CD4-positive, alpha-beta T cell treated with Interleukin-21 for 1 hour (primary cell): ENCODE measurements around the gene AURKA.
"Not testable (repeated sequence)": the region's sequence is repeated elsewhere in the genome, so short reads cannot be mapped to it uniquely, and the experiment has no call there.

Experiments
- DNase-seq: peaks from one replicate; pipeline ENCODE4 v3.0.0-alpha.2; 2020

The AURKA gene

DNA sequence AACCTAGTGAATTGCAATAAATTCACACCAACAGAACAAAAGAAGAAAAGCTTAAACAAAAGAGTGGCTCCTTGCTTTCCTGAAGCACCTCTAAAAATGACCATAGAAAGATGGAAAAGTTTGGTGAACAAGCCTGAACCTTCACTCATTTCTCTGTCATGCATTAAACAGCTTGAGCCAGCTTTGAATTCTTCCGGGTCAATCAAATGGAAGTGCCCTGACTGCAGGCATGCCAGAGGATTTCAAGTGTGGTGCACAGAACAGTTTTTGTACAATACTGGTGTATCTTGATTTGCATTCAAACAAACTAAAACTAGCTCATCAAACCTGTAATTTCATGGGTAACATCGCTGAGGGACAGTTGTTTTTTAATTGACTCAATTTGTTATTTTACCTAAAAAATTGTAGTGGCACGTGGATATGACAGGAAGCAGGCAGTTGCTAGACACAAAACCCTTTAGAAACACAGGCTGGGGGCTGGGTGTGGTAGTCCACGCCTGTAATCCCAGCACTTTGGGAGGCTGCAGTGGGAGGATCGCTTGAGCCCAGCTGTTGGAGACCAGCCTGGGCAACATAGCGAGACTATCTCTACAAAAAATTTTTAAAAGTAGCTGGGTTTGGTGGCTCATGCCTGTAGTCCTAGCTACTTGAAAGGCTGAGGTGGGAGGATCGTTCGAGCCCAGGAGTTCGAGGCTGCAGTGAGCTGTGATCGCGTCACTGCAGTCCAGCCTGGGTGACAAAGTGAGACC, 29.1 kb upstream of the AURKA start:
- DNase-seq: no peak

DNA sequence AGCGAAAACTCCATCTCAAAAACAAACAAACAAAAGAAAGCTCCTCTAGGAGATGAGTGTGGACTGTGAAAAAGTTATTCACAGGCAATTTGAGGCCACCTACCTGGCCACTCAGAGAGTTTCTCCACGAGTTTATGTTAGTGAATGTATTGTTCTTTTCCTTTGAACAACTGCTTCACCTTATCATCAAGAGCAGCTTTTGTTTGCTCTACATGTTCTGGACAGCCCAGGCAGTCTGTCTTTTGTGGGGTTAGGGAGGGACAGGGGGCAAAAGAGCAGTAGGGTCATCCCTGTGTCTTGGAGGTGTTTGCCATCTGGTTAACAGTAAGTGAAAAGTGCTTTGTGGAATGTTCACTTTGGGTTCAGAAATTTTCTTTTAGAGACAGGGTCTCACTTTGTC, 28.0 kb upstream of the AURKA start:
- DNase-seq: no peak

DNA sequence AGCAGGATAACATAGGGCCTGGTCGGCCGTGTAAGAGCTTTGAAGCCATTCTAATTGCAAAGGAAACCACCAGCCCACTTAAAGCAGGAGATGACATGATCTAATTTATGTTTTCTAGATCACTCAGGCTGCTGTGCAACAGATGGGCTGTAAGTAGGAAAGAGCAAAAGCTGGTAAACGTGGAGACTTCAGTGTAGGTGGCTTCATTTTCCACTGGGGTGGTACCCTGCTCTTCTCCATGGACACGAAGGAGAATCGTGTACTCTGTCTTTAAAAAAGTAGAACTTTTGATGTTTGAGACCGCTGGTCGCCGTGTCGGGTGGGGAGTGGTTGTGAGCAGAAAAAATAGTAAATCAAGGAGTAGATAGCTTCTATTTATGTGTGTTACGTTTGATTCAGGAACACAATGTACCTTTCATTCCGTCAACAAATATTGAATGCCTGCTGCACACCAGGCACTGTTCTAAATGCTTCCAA, 26.4 kb upstream of the AURKA start:
- DNase-seq: peak; percentile 50

DNA sequence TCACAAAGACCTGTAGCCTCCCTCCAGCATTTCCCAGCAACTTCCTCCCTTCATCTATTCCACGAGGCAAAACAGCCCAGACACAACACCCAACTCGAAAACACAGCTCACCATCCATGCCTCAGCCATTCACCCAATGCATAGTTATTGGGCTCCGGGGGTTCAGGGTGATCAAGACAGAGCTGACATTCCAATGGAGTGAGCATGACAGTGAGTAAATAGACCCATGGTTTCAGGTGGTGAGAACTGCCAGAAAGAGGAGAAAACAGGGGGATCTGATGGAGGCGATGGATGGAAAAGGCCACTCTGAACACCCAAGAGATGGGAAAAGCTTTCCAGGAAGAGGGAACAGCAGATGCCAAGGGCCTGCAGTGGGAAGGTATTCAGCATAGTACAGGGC, 25.9 kb upstream of the AURKA start:
- DNase-seq: no peak

DNA sequence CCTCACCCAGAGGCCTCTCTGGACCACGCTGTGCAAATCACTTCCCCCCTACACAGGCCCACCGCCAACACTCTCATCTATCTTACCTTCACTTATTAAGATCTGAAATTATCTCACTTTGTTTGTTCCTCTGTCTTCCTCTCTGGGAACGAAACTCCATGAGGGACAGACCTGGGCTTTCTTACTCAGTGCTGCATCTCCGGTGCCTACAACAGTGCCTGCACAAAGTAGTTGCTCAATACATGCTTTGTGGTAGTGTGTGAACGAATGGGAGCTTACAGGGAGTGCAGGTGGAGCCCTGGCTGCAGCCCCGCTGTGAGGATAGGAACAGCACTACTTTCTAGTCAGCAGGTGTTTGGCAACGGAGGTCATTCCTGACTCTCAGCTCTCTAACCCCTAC, 25.4 kb upstream of the AURKA start:
- no peak for DNase-seq

DNA sequence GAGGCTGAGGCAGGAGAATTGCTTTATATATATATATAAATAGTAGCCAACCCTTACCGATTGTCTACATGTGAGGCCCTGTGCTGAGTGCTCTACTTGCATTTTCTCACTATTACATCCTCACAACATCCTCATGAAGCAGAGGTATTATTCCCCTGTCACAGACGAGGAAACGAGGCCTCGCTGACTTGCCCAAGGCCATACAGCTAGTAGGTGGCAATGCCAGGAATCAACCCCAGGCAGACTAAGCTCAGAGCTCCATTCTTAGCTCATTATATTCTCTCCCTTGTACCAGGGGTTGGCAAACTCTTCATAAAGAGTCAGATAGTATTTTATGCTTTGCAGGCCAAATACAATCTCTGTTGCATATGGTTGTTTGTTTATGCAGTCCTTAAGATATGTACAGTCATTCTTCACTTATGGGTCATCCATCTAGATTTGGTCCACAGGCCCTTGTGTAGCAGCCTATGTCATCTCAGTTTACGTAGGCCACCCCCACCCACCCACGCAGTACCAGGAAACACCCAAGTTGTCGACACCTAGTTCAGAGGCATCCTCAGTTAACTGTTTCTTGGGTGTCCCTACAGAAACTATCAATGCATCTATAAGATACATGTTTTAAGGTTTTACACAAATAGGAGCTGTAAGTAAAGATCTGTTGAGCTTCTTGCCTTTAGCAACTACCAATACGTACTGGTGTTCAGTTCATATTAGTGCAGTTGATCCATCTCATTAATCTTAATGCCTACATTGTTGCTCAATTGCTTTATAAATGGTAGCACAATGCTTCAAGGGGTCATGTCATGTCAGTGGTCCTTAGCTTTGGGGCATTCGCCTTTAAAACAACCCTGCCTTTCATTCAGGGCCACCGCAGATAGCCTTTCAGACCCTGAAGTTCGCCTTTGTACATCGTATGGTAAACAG, 23.1 kb upstream of the AURKA start:
- peak; percentile 62 for DNase-seq

DNA sequence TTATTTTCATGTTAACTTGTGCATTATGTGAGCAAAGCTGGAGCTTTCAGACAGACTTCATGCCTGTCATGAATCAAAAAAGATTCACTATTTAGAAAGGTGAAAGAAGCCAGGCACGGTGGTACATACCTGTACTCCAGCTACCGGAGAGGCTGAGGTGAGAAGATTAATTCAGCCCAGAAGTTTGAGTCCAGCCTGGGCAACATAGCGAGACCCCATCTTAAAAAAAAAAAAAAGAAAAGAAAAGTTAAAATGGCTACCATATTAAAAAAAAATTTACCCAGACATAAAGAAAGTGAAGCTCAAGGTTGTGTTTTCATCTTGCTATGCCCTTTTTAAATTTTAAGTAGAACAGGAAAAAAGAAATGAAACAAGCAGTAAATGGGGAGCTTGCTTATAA, 20.9 kb upstream of the AURKA start:
- DNase-seq: no peak

DNA sequence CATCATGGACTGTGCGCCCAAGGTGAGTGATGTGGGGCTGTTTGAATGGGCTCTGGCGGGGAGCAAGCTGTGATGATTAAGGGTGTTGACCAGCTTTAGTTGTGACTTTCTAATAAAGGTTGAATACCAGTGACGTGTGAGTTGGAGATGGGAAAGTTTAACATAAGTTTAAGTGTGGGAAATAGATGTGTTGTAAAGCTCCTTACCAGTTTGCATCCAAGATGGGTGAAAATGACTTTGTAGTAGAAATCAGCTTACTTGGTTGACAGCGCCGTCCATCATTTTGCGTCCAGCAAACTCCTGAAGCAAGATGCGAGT, 20.4 kb upstream of the AURKA start:
- no peak for DNase-seq

DNA sequence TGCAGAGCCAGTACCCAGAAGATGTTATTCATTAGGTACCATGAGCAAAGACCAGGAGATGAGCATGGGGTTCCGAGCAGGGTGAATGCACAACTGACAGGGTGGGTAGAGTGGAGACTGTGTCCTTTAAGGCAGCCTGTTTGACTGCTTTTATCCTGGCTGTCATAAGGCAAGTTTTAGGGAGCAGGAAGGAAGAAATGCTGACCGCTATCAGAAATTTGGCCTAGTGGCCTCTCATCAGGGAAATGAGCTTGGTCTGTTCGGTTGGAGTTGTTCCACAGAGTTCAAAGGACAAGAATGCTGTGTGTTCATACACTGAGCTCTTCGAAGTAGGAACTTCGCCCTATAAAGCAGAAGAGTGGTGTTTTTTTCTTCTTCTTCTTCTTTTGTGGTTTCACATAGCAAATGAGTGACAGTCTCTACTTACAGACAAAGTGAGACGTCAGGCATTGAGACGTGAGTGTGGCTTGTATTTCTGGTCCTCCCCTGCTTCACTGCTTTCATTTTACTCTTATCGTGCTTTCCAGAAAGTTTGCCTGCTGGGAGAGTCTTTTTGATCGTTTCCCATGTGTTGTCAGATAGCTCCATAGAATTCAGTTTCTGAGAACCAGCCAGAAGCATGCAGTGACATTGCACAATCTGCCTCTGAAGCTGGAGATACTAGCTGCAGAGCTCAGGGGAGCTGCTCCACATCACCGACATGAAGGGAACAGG, 19.9 kb upstream of the AURKA start, which contains the start of gene CASS4:
TSS of gene CASS4 (plus strand) at position 502 of the 714 bp plus-strand sequence. CDS start at position 701, 199 bp downstream.
- peak; percentile 65 for DNase-seq

DNA sequence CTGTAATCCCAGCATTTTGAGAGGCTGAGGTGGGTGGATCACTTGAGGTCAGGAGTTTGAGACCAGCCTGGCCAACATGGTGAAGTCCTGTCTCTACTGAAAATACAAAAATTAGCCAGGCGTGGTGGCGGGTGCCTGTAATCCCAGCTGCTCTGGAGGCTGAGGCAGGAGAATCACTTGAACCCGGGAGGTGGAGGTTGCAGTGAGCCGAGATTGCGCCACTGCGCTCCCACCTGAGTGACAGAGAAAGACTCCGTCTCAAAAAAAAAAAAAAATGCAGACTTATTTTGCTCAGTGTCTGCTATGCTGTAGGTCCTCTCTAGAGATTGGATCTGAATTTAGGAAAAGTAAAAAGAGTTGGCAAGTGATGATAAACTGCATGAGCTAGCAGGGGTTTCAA, 19.3 kb upstream of the AURKA start:
- DNase-seq: not testable (repeated sequence)

DNA sequence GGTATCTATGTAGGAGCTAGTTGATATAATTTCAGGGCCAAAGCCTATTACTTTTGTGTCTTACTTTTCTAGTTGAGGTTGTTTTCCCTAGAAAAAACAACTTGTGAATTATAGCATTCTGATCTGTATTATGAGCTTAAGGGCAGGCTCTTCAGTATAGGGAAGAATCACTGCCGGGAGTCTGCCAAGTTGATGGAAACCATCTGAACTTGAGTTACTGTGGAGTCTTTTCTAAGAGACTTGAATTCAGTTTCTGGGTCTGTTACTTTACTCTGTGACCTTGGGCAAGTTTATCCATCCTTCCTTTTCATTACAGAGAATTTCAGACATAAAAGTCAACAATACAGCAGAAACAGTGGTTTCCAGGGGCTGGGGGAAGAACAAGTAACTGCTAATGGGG, 17.9 kb upstream of the AURKA start:
- no peak for DNase-seq

DNA sequence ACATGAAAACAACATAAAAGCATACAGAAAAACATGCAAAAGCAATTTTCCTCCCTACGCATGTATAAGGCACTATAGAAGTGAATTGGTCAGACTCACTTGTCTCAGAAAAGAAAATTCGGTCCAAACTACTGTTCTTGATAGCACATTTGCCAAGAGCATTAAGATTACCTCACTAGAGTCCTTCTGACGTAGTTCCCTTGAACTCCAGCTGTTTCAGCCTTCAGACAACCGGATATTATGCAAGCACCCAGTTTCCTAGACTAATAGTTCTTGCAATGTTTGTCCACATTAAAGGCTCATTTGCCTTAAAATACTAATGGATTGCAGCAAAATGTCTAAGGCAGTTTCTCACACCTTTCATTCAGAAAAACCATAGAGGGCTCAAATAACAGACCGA, 17.5 kb upstream of the AURKA start:
- no peak for DNase-seq

DNA sequence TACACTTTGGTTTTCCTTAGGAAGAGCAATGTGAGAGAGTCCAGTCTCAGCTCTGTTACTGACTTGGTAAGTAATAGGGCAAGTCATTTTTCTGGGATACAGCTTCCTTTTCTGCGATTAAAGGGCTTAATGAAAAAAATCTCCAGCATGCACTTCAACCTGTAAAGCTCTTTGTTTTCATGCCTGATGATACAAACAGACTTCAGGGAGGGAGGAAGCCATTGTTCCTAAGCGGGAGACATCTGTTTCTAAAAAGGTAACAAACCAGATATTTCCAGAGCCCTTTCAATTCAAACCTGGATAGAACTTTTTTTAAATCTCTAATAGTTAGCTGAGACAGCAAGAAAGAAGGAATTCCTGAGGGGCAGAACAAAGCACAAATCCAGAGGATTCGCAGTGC, 14.9 kb upstream of the AURKA start:
- no peak for DNase-seq

DNA sequence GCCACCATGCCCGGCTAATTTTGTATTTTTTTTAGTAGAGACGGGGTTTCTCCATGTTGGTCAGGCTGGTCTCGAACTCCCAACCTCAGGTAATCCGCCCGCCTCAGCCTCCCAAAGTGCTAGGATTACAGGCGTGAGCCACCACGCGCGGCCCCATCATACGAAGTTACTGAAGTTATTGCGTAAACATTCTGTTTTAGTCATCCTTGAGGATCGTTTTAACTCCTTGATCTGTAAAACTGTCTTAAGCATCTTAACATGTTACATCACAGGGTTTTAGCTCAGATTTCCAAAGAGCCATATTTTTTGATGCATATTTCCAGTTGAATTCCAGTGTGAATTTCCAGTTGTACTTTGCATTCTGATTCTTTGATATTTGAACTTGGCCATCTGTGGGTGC, 13.3 kb upstream of the AURKA start:
- not testable (repeated sequence) for DNase-seq

DNA sequence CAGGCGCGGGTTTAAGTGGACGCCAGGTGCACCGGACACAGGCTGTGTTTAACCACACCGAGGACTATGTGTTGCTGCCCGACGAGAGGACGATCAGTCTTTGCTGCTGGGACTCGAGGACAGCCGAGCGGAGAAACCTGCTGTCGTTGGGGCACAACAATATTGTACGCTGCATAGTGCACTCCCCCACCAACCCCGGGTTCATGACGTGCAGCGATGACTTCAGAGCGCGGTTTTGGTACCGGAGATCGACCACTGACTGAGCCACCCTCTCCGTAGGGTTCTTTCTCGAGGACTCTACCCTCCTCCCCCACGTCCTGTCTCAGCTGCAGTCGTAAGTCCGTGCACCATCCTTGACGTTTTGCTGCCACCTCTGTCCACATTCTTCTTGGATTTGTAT, 11.4 kb upstream of the AURKA start:
- no peak for DNase-seq

DNA sequence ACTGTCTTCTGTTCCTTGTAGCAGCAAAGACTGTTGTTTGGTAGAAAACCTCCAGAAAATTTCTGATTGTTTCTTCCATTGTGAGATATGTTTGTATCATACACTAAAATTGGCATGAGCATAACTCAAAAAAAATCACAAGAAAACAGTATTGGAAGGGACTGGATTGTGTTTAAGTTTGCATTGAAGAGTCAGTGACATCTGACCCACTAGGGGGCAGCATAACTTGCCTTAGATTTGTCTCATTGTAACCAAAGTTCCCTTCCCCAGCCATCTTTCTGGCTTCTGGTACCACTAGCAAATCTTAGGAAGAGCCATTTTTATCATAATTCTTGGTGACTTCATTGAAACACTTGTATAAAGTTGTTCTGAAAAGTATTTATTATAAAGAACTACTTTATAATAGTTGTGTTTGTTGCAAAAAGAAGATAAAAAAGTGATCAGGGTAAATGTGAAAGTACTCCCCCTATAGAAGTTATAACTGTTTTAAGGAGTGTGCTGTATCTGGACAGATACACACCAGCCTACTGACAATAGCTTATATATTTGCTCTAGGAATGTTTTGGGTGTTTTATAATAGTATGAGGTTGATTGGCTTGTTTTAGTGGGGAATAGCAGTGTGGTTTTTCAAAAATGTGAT, 8.1 kb upstream of the AURKA start:
- peak; percentile 80 for DNase-seq

DNA sequence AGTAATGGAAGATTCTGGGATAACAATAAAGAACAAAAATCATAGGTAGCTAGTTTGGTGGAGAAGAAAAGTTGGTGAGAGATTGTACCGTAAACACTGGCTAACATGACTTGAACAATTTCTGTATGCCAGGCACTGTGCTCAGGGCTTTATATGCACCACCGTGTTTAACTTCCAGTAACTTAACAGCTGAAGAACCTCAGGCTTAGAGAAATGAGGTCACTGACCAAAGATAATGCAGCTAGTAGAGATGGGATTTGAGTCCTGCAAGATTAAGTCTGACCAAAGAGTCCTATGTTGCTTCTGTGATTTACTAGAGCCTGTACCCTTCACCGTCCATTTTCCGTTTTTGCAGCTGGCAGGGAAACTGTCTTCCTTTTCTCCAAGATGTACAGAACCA, 3.2 kb upstream of the AURKA start:
- no peak for DNase-seq

DNA sequence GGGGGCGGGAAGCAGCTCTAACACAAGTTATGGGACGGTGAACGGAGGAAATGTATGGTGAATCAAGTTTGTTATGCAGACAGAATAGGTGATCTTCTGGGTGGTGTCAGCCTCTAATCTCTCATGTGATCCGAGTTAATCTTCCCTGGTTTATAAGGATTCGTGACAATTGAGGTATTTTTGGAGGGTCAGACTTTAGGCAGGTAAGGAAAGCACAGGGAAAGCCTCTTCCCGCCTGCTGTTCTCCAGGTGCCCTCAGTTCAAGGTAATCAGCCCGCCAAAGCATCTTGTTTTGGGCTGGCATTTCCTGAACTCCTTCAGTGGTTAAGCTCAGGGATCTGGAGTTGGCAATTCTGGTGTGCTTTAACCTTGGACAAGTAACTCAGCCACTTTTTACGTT, 1.6 kb upstream of the AURKA start:
- DNase-seq: no peak

DNA sequence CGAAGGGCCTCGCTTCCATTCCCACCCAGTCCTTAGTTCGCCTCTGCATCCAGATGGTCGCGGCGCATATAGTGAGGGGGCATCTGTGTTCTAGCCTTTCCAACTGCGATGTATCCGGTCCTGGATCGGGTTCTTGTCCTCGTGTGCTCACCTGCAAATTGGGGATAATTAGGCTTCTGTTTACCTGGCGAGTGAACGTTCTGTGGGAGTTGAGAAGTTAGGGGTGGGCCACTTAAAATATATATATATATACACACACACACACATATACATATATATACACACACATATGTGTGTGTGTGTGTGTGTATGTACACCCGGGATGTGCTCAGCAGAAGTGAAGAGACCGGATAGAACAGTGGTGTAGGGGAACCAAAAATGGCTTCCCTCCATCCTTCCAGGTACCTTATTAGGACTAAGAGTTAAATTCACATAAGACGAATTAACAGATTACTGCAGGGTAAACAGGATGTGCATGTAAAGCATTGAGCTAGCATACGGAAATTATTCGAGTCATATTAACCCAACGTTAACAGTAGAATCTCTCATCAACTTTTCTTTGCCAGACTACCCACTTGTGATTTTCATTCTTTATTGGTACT, 967 bp upstream of the AURKA start:
- peak; percentile 57 for DNase-seq

DNA sequence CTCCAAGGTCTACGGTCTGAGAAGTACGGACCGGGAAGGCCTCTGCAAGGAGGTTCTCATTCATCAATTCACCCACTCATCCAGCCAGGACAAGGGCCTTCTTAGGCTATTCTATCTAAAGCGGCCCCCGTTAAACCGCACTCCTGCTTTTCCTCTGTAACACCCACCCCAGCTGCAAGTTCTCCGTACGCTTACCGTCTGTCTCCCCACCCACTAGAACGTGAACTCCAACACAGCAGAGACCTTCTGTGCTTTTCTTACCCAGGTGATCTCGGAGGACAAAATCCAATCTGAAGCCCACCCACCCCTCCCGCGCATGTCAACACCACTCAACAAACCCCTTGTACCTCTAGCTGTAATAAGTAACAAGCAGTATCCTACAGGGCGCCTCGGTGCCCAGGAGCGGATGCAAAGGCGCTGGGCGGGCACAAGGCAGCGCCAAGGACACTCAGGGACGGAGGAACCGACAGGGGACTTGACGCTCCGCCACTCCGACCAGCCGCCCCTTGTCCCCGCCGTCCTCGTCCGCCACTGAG, 351 bp downstream of the AURKA start:
- no peak for DNase-seq

DNA sequence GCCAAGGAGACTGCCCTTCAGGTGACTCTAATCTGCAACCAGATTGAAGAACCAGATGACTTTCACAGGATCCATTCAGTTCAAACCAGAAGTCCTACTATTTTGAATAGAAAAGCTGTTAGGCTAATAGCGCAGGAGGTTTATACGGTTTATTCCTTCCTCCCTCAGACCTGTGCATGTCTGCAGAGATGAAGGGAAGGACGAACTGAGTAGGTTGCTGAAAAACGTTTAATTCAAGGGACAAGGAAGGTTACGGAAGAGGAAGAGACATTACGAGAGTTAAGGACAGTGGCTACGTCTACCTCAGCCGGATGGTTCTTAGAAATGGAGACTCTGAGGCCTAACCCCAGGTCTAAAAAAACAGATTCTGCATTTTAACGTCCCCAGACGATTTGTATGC, 978 bp downstream of the AURKA start:
- no peak for DNase-seq

DNA sequence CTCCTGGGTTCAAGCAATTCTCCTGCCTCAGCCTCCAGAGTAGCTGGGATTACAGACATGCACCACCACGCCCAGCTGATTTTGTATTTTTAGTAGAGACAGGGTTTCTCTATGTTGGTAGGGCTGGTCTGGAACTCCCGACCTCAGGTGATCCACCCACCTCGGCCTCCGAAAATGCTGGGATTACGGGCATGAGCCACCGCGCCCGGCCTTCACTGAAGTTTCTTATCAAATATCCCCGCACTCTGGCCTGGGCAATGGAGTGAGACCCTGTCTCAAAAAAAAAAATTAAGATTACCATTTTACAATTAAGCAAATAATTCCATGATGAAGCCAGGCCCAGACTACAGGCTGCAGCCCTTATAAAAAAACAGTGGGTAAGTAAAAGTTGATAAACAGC, 1.6 kb downstream of the AURKA start:
- not testable (repeated sequence) for DNase-seq
